Subcutaneous abdominal adipose tissue (tissue), 5 donors: ENCODE measurements around the gene GREB1L.
"Not testable (repeated sequence)": the region's sequence is repeated elsewhere in the genome, so short reads cannot be mapped to it uniquely, and the experiment has no call there.

Experiments
- H3K27ac ChIP-seq: one replicate; pipeline ENCODE4 v1.7.0; 2013; ENCODE audit warnings: low read depth, mild to moderate bottlenecking, inconsistent platforms, low read length, moderate library complexity
- H3K27me3 ChIP-seq, 5 donors: one replicate each; pipeline ENCODE4 v1.7.0; 2013; ENCODE audit warnings: low read length in 5 of 5, inconsistent platforms in 1 of 5; ENCODE audit not compliant: control insufficient read depth in 5 of 5, insufficient read depth in 4 of 5
- H3K36me3 ChIP-seq, 5 donors: one replicate each; pipeline ENCODE4 v1.7.0; 2013; ENCODE audit warnings: low read length in 5 of 5; ENCODE audit not compliant: control insufficient read depth in 5 of 5, insufficient read depth in 5 of 5
- H3K4me1 ChIP-seq, 5 donors: one replicate each; pipeline ENCODE4 v1.7.0; 2013; ENCODE audit warnings: low read length in 5 of 5, mild to moderate bottlenecking in 3 of 5, moderate library complexity in 1 of 5; ENCODE audit not compliant: control insufficient read depth in 5 of 5, insufficient read depth in 5 of 5
- H3K4me3 ChIP-seq, 5 donors: one replicate each; pipeline ENCODE4 v1.7.0; 2013; ENCODE audit warnings: low read length in 5 of 5, low read depth in 1 of 5
- H3K9ac ChIP-seq, 5 donors: one replicate each; pipeline ENCODE4 v1.7.0; 2013; ENCODE audit warnings: low read length in 5 of 5, mild to moderate bottlenecking in 4 of 5, moderate library complexity in 3 of 5
- H3K9me3 ChIP-seq, 5 donors: one replicate each; pipeline ENCODE4 v1.7.0; 2013; ENCODE audit warnings: low read length in 5 of 5; ENCODE audit not compliant: control insufficient read depth in 5 of 5
- donor health status: healthy.
- donor health status: healthy.
- donor health status: healthy.
- donor health status: healthy.
- donor health status: healthy.

The GREB1L gene

DNA sequence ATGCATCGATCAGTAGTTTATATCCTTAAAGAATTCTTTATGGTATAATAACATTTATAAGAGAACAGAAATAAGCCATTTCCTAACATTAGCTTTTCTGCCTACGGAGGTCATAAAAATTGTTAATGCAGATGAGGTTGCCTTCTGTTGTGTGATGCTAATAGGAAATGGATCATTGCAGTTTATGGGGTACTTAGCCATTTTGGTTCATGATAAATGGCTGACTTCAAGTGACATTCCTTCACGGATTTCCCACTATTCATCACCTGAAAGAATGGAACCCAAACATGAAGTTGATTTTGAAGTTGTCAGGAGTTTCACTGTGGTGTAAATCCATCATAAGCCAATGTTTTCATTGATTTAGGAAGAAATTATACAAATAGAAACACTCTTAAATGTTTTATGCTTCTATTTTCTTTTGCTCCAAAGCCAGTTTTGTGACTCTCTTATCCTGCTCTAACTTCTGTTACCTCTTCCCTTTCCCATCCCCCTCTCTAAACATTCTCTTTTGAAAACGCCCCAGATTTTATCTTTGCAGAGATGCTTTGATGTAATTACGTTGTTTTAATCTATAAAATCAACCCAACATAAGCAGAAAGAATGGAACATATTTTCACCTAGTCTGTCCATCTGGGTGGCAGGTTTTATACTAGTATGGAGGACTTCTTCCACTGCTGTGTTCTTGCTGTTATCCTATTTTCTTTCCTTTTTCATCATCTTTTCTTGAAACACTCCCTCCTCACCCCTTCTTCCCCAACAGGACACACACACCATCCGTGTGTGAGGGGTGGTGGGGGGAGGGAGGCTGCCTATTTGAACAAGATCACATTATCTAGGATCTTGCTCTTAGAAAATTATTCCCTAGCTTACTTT lies 58.2 kb downstream of the GREB1L start:
- H3K27ac ChIP-seq, result no peak overlapping the region
- no peaks in the 10 kb centered on the region for H3K9me3 ChIP-seq
- no peak overlapping the region for H3K9ac ChIP-seq
- peaks cover 0 to 2% (median 0%) of the 10 kb centered on the region in 5 donors for H3K4me1 ChIP-seq
- H3K4me3 ChIP-seq, result no peak overlapping the region
- no peaks in the 10 kb centered on the region for H3K27me3 ChIP-seq
- no peaks in the 10 kb centered on the region for H3K36me3 ChIP-seq

DNA sequence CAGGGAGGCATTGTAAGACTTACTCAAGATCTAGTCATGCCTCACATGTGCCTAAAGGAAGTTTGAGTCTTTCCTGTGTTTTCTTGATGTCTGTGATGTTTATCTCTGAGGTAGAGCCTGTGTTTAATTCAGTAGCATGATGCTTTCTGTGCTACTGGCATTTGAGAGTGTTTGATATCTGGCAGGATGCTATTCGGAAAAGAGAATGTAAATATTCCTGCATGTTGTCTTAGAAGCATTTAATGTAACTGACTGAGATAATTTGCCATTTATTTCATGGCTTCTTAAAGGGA lies 58.8 kb downstream of the GREB1L start:
- Histone ChIP-seq H3K9me3 (no peaks in the 10 kb centered on the region), H3K4me1 (peaks cover 0 to 2% (median 0%) of the 10 kb centered on the region in 5 donors), H3K9ac (no peak overlapping the region)

DNA sequence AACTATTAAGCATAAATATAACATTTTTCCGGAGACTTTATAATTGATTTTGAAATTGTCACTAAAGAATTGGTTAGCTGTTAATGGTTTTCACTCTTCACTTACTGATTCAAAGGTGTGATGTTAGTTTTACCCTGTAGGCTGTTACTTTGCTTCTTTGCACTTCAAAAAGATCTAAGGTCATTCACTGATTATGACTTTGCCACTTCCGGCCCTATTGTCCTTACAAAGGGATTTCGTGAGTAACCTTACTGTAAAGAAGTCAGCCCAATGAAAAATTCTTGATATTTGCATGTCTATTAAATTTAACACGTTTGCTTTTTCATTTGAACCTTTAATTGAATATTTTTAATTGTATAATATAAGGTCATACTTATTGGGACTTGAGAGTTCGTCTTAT lies 61.4 kb downstream of the GREB1L start:
- no peak overlapping the region for H3K4me3 ChIP-seq
- no peaks in the 10 kb centered on the region for H3K27me3 ChIP-seq
- no peaks in the 10 kb centered on the region for H3K9me3 ChIP-seq
- no peak overlapping the region for H3K27ac ChIP-seq
- H3K9ac ChIP-seq, result no peak overlapping the region
- peaks cover 0 to 2% (median 0%) of the 10 kb centered on the region in 5 donors for H3K4me1 ChIP-seq
- no peaks in the 10 kb centered on the region for H3K36me3 ChIP-seq

More for the DNA sequence above, 58.8 kb downstream of the GREB1L start:
- Histone ChIP-seq H3K27me3 (no peaks in the 10 kb centered on the region), H3K36me3 (no peaks in the 10 kb centered on the region), H3K27ac (no peak overlapping the region), H3K4me3 (no peak overlapping the region)

DNA sequence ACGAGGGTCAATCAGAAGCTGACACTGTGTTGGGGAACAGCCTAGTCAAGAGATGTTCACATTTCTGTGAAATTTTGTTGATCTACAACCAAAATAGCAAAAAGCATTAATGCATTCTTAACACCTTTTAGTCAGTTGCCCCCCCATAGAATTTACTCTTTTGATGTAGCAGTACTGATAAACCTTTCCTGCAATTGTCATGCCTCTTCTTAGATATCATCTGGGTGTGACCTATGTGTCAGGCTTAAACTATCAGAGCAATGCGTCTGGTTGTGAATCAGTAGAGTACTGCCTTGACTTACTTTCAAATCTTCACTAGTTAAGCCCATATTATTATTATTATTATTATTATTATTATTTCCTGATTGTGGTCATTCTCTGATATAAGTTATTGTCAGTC lies 61.9 kb downstream of the GREB1L start:
- H3K9ac ChIP-seq, result no peak overlapping the region
- H3K4me3 ChIP-seq, result no peak overlapping the region
- peaks cover 0 to 2% (median 0%) of the 10 kb centered on the region in 5 donors for H3K4me1 ChIP-seq
- H3K9me3 ChIP-seq, result no peaks in the 10 kb centered on the region
- no peaks in the 10 kb centered on the region for H3K36me3 ChIP-seq
- H3K27me3 ChIP-seq, result no peaks in the 10 kb centered on the region
- no peak overlapping the region for H3K27ac ChIP-seq

DNA sequence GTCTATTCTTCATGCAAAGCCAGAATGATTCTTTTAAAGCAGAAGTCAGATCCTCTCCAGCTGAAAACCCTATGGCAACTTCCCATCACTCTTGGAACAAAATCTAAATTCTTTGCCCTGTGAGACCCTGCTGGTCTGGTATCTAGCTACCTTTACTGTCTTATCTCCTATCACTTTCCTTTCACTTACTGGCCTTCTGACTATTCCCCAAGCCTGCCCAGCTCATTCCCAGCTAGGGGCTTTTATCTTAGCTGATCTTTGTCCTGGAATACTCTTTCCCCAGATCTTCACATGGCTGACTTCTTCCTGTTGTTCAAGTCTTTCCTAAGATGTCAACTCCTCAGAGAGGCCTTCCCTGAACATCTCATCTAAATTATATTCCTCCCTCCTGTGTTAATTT lies 63.6 kb downstream of the GREB1L start:
- no peak overlapping the region for H3K9ac ChIP-seq
- peaks cover 0 to 2% (median 0%) of the 10 kb centered on the region in 5 donors for H3K4me1 ChIP-seq
- no peaks in the 10 kb centered on the region for H3K27me3 ChIP-seq
- H3K4me3 ChIP-seq, result no peak overlapping the region
- H3K27ac ChIP-seq, result no peak overlapping the region
- H3K9me3 ChIP-seq, result no peaks in the 10 kb centered on the region
- H3K36me3 ChIP-seq, result no peaks in the 10 kb centered on the region

DNA sequence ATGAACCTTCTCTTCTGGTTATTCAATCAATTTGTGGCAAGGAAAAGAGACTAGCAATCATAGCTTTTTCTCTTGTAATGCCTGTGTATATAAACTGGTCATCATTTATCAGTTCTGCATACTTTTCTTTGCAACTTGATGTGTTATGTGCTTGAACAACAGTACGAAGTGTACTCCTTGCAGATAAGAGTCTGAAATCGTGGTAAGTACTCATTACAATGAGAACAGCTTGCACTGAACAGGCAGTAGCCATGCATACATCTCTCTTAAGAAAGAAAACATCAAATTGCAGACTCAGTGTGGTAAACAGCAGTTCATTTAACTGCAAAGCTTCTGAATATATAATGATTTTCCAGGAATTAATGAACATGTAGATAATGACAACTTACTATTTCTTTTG lies 64.3 kb downstream of the GREB1L start:
- H3K27me3 ChIP-seq, result no peaks in the 10 kb centered on the region
- no peak overlapping the region for H3K4me3 ChIP-seq
- H3K4me1 ChIP-seq, result no peaks in the 10 kb centered on the region
- H3K36me3 ChIP-seq, result no peaks in the 10 kb centered on the region
- H3K9me3 ChIP-seq, result no peaks in the 10 kb centered on the region
- no peak overlapping the region for H3K9ac ChIP-seq
- H3K27ac ChIP-seq, result no peak overlapping the region

DNA sequence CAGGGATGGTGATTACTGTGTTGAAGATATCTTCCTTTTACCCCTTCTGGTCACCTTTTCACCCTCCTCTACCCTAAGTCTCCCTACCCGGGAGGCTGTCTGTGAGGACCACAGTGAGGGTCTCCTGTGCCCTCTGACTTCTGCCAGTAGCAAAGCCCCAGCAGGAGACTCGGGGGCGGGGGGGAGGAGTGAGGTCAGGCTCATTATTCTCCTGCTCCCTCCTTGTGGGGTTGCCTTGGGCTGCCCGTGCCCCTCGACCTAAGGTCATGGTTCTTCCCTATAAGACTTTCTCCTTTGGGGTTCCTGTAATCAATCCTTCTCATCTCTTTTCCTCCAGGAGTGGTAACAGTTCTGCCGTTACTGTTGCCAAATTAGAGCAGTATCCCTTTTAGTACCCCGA lies 65.5 kb downstream of the GREB1L start:
- Histone ChIP-seq H3K27me3 (no peaks in the 10 kb centered on the region), H3K9me3 (peaks cover 0 to 4% (median 0%) of the 10 kb centered on the region in 5 donors), H3K9ac (no peak overlapping the region), H3K4me3 (no peak overlapping the region), H3K4me1 (no peaks in the 10 kb centered on the region), H3K27ac (no peak overlapping the region), H3K36me3 (no peaks in the 10 kb centered on the region)

DNA sequence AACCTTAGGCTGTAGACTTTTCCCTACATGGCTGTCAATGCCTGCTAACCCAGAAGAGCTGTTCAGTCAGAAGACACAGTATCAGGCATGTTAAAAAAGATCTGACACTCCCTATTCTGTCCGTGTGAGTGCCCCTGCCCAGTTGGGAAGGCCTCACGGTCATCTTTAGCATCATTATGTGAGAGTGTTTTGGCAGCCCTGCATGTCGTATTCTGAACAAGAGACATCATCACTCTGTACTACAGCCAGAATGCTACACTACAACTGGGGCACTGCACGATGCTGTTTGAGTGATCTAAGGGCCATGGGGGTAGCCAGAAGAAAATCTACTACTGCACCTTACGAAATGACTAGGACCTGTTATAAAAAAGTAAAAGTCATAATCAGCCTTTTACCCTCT lies 67.2 kb downstream of the GREB1L start:
- Histone ChIP-seq H3K27ac (no peak overlapping the region), H3K9me3 (peaks cover 0 to 4% (median 0%) of the 10 kb centered on the region in 5 donors), H3K27me3 (no peaks in the 10 kb centered on the region)

DNA sequence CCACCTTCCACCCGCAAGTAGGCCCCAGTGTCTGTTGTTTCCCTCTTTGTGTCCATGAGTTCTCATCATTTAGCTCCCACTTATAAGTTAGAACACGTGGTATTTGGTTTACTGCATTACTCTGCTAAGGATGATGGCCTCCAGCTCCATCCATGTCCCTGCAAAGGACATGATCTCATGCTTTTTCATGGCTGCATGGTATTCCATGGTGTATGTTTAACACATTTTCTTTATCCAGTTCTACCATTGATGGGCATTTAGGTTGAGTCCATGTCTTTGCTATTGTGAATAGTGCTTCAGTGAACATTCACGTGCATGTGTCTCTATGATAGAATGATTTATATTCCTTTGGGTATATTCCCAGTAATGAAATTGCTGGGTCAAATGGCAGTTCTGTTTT lies 69.9 kb downstream of the GREB1L start:
- peaks cover 0 to 35% (median 10%) of the 10 kb centered on the region in 5 donors for H3K4me1 ChIP-seq
- not testable (repeated sequence) for H3K9me3 ChIP-seq, H3K4me3 ChIP-seq, H3K27me3 ChIP-seq, H3K36me3 ChIP-seq, H3K9ac ChIP-seq, H3K27ac ChIP-seq

More for the DNA sequence above, 67.2 kb downstream of the GREB1L start:
- H3K4me1 ChIP-seq, result peaks cover 0 to 11% (median 4%) of the 10 kb centered on the region in 5 donors
- H3K9ac ChIP-seq, result no peak overlapping the region
- no peak overlapping the region for H3K4me3 ChIP-seq
- no peaks in the 10 kb centered on the region for H3K36me3 ChIP-seq

DNA sequence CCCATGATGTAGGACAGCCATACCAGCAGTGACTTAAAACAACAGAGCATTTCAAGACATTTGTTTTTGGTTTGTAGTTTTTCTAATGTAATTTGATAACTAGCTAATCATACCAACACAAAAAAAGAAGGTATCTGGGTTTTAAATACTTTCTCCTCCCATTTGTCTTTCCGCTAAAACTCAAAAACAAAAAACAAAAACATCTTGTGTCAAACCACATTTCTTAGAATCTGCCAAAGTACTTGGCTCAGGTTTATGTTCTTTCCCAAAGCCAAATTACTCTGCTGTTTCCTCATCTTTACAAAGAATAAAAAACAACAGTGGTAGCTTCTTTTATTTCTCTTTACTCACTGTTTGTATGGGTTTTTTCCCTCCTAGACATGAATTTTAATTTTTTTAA lies 71.5 kb downstream of the GREB1L start:
- no peaks in the 10 kb centered on the region for H3K36me3 ChIP-seq
- H3K4me3 ChIP-seq, result no peak overlapping the region
- peaks cover 0 to 35% (median 10%) of the 10 kb centered on the region in 5 donors for H3K4me1 ChIP-seq
- no peak overlapping the region for H3K9ac ChIP-seq
- no peak overlapping the region for H3K27ac ChIP-seq
- H3K9me3 ChIP-seq, result peaks cover 0 to 4% (median 0%) of the 10 kb centered on the region in 5 donors
- H3K27me3 ChIP-seq, result no peaks in the 10 kb centered on the region
